ENCODE data around the gene TRMT5.

Gene TRMT5

DNA sequence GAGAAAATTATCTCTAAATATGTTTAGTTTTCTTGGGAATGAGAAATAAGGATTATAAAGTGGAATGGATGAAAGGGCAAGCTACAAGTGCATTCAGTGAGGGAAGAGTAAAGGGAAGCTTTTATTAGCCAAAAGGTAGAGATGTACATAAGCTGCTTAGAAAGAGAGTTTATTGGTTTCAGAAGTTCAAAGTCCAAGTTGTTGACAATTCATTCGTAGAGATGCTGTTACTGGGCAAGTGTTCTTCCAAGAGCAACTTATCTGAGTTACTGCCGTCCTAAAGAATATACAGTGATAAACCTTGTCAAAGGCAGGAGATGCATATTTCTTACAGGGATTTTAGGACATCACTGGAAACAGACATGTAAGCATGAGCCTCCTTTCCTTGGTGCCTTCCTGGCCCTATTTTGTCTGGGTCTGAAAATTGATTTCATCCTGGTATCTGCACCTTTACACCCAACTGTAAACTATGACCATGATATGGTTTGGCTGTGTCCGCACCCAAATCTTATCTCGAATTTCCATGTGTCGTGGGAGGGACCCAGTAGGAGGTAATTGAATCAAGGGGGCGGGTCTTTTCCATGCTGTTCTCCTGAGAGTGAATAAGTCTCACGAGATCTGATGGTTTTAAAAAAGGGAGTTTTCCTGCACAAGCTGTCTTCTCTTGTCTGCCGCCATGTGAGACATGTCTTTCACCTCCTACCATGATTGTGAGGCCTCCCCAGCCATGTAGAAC lies 46.8 kb downstream of the TRMT5 start:
- H3K4me3 ChIP-seq (ENCODE audit: low read length) = no peak overlapping the region
- WGBS = 90% methylated on average over 8 of the region's 8 CpGs
- H3K9ac ChIP-seq (ENCODE audit: low read depth, low read length) = no peak overlapping the region
- no peaks in the 10 kb centered on the region for H3K9me3 ChIP-seq (ENCODE audit: insufficient read depth, low read depth, low read length)
- no peaks in the 10 kb centered on the region for H3K36me3 ChIP-seq (ENCODE audit: insufficient read depth, low read length)
- no peaks in the 10 kb centered on the region for H3K27me3 ChIP-seq (ENCODE audit: insufficient read depth, low read length)
- H3K27ac ChIP-seq (ENCODE audit: low read depth, low read length) = no peak overlapping the region
- no peaks in the 10 kb centered on the region for H3K4me1 ChIP-seq (ENCODE audit: insufficient read depth, low read length)

DNA sequence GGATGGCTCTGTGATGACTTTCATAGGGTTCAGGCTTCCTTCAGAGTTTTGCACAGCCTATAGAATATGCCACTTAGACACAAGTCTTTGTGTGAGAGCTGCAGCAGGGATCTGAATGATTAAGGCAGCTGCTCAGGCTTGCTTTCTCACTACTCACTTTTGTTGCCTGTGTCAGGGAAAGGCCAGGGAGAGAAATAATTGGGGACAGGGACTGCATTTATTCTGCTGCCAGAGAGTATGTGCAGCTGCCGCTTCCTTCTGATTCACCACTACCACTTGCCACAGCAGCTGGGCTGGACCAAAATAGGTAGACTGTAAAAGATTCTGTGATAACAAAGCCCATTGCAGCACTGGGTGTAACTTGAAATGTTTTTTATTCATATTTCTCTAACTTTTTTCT lies 49.7 kb downstream of the TRMT5 start:
- Histone ChIP-seq H3K9ac (ENCODE audit: low read depth, low read length) (no peak overlapping the region), H3K9me3 (ENCODE audit: insufficient read depth, low read depth, low read length) (no peaks in the 10 kb centered on the region), H3K4me3 (ENCODE audit: low read length) (no peak overlapping the region), H3K36me3 (ENCODE audit: insufficient read depth, low read length) (no peaks in the 10 kb centered on the region), H3K27ac (ENCODE audit: low read depth, low read length) (no peak overlapping the region), H3K4me1 (ENCODE audit: insufficient read depth, low read length) (no peaks in the 10 kb centered on the region), H3K27me3 (ENCODE audit: insufficient read depth, low read length) (no peaks in the 10 kb centered on the region)
- WGBS = 100% methylated on average over 1 of the region's 1 CpG

- Histone ChIP-seq H3K9ac (ENCODE audit: low read depth, low read length) (no peak overlapping the region), H3K27me3 (ENCODE audit: insufficient read depth, low read length) (no peaks in the 10 kb centered on the region), H3K36me3 (ENCODE audit: insufficient read depth, low read length) (no peaks in the 10 kb centered on the region), H3K27ac (ENCODE audit: low read depth, low read length) (no peak overlapping the region), H3K4me1 (ENCODE audit: insufficient read depth, low read length) (no peaks in the 10 kb centered on the region), H3K9me3 (ENCODE audit: insufficient read depth, low read depth, low read length) (no peaks in the 10 kb centered on the region), H3K4me3 (ENCODE audit: low read length) (no peak overlapping the region)
- WGBS = 94% methylated on average over 3 of the region's 3 CpGs
These were observed 54.9 kb downstream of the TRMT5 start for GRCh38 chr14:60926002-60926401.

- H3K4me1 ChIP-seq (ENCODE audit: insufficient read depth, low read length) = no peaks in the 10 kb centered on the region
- H3K27me3 ChIP-seq (ENCODE audit: insufficient read depth, low read length) = no peaks in the 10 kb centered on the region
- no peak overlapping the region for H3K4me3 ChIP-seq (ENCODE audit: low read length)
- no CpG with 5 or more reads among the region's 1 CpG for whole genome bisulfite sequencing
- H3K27ac ChIP-seq (ENCODE audit: low read depth, low read length) = no peak overlapping the region
- H3K9ac ChIP-seq (ENCODE audit: low read depth, low read length) = no peak overlapping the region
- H3K36me3 ChIP-seq (ENCODE audit: insufficient read depth, low read length) = no peaks in the 10 kb centered on the region
- H3K9me3 ChIP-seq (ENCODE audit: insufficient read depth, low read depth, low read length) = no peaks in the 10 kb centered on the region
These were observed 55.6 kb downstream of the TRMT5 start for GRCh38 chr14:60925286-60925685.

- no peak overlapping the region for H3K9ac ChIP-seq (ENCODE audit: low read depth, low read length)
- no peaks in the 10 kb centered on the region for H3K36me3 ChIP-seq (ENCODE audit: insufficient read depth, low read length)
- 100% methylated on average over 1 of the region's 2 CpGs for WGBS
- H3K4me3 ChIP-seq (ENCODE audit: low read length) = no peak overlapping the region
- H3K27ac ChIP-seq (ENCODE audit: low read depth, low read length) = no peak overlapping the region
- H3K27me3 ChIP-seq (ENCODE audit: insufficient read depth, low read length) = no peaks in the 10 kb centered on the region
- H3K4me1 ChIP-seq (ENCODE audit: insufficient read depth, low read length) = no peaks in the 10 kb centered on the region
- no peaks in the 10 kb centered on the region for H3K9me3 ChIP-seq (ENCODE audit: insufficient read depth, low read depth, low read length)
These were observed 58.8 kb downstream of the TRMT5 start for GRCh38 chr14:60922050-60922449.
